Measurements from ENCODE around the gene ATG7. TPM values are rescaled to one million over a fixed set of nuclear protein-coding genes. Genes with fewer than 3 reads are reported as not detected.
A peak's percentile ranks its signal among the peaks of the same experiment; 100 is the strongest.
"Not testable (repeated sequence)": the region's sequence is repeated elsewhere in the genome, so short reads cannot be mapped to it uniquely, and the experiment has no call there.

ATG7 gene
- total RNA-seq, 1 donor: 97.9 TPM

DNA sequence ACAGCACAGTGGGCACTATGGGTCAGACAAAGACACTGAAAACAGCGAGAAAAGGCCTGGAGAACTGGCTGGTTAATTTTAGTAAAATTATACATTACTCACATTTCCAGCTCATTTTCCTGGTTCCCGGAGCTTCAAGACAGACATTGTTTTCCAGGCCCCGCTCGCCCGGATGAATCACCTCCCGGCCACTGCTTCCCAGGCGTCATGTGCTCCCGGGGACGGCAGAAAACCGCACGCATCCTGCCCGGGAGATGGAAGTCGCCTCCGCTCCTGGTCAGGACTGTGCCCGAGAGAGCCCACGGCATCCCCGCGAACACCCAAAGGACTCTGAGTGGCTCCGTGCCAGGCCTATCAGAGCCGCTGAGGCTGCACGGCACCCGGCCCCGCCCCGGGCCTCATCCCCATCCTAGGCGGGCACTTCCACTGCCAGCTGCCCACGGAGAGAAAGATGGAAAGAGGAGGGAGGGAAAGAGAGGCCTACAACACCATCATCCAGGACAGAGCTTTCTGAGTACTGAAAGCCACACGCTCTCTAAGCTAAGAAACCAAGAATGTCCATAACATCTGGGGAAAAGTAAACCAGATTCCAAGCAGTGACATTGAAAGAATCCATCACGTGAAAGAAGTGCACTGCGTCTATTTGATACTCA, 296.4 kb downstream of the ATG7 start:
- H3K4me3 ChIP-seq (ENCODE audit: low read depth, low read length): peak overlapping the region; percentile 51
- TF ChIP-seq, protein P1, sequence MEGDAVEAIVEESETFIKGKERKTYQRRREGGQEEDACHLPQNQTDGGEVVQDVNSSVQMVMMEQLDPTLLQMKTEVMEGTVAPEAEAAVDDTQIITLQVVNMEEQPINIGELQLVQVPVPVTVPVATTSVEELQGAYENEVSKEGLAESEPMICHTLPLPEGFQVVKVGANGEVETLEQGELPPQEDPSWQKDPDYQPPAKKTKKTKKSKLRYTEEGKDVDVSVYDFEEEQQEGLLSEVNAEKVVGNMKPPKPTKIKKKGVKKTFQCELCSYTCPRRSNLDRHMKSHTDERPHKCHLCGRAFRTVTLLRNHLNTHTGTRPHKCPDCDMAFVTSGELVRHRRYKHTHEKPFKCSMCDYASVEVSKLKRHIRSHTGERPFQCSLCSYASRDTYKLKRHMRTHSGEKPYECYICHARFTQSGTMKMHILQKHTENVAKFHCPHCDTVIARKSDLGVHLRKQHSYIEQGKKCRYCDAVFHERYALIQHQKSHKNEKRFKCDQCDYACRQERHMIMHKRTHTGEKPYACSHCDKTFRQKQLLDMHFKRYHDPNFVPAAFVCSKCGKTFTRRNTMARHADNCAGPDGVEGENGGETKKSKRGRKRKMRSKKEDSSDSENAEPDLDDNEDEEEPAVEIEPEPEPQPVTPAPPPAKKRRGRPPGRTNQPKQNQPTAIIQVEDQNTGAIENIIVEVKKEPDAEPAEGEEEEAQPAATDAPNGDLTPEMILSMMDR (IDR thresholded peaks at IDR 0.05; ENCODE audit: insufficient read depth, low read length): no peak
- DNase-seq (ENCODE audit: low read depth): peak; percentile 92

DNA sequence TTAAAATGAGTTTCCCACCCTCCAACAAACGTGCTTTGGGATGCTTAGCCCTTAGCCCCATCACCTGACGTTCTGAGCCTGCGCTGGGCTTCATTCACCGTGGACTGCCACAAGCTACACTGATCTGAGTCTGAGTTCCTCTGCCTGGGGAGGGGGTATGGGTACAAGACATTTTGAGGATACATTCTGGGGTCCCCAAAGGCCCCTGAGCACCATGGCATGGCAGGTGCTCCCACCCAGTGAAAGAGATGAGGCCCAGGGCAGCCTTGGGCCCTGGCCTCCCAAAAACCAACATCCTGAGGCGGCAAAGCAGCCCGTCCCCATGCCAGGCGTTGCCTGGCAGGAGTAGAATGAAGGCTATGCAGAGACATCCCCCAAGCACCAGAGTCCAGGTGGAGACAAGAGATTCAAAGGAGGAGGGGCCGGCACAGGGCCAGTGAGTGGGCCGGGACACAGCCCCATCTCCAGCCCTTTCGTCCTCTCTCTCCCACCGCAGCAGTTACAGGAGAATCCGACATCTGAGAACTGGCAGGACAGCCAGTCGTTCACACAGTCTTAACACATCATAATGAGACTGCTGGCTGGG, 297.1 kb downstream of the ATG7 start:
- DNase-seq (ENCODE audit: low read depth): no peak
- TF ChIP-seq, protein P1 (IDR thresholded peaks at IDR 0.05; ENCODE audit: insufficient read depth, low read length): no peak
- H3K4me3 ChIP-seq (ENCODE audit: low read depth, low read length): no peak overlapping the region

DNA sequence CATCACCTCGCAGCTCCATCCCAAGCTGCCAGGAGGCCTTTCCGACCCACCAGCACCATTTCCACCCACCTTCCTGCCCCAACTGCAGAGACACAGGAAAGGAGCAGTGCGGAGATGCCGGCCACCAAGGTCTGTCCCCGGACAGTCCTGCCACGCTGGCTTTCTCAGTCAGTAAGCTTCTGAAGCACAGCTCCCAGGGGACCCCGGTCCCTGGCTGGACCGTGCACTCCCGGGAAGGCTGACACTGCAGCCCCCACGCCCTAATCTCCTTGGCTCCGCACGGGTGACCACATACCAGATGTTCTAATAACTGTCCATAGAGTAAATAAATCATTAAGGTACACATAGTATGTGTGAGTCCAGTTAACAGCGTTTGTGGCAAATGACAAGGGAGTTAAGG, 298.1 kb downstream of the ATG7 start:
- no peak overlapping the region for H3K4me3 ChIP-seq (ENCODE audit: low read depth, low read length)
- no peak for DNase-seq (ENCODE audit: low read depth)
- TF ChIP-seq, protein P1 (IDR thresholded peaks at IDR 0.05; ENCODE audit: insufficient read depth, low read length): no peak

- DNase-seq (ENCODE audit: low read depth): peak; percentile 27
- no peak overlapping the region for H3K4me3 ChIP-seq (ENCODE audit: low read depth, low read length)
- TF ChIP-seq, protein P1 (IDR thresholded peaks at IDR 0.05; ENCODE audit: insufficient read depth, low read length): no peak
Observed at GRCh38 chr3:11570789-11571495, 298.7 kb downstream of the ATG7 start.

GRCh38 chr3:11572660-11573059, 300.5 kb downstream of the ATG7 start:
- H3K4me3 ChIP-seq (ENCODE audit: low read depth, low read length): not testable (repeated sequence)

DNA sequence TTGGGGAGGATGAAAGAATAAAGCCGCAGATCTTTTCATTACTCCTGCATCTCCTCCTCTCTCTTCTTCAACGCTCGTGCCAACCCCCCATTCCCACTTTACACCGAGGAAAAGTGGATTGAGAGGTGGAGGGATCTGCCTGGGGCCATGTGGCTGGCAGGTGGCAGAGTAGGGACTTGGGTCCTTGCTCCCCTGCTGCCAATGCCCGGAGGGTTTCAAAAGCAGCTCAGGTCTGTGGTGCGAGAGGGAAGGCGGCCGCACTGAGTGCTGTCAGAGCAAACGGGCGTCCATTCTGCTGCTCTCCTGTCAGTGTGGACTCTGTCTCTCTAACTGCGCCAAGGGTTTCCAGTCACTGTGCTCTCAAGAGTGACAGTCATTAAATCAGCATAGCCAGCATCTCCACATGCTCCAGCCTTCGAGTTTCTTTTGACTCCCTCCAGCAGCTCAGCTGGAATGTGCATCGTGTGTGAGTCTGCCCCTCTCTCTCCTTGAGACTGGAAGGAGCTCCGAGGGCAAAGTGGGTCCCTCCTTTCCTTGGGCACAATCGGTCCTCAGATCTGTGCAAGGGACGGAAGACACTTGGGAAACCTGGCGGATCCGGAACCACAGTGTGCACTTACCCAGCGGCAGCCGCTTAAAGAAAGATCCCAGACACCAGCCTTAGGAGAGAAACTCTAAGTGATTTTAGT, 302.9 kb downstream of the ATG7 start:
- TF ChIP-seq, protein P1 (IDR thresholded peaks at IDR 0.05; ENCODE audit: insufficient read depth, low read length): no peak
- no peak for DNase-seq (ENCODE audit: low read depth)
- no peak overlapping the region for H3K4me3 ChIP-seq (ENCODE audit: low read depth, low read length)

More at GRCh38 chr3:11572660-11573059, 300.5 kb downstream of the ATG7 start:
- not testable (repeated sequence) for DNase-seq (ENCODE audit: low read depth)

DNA sequence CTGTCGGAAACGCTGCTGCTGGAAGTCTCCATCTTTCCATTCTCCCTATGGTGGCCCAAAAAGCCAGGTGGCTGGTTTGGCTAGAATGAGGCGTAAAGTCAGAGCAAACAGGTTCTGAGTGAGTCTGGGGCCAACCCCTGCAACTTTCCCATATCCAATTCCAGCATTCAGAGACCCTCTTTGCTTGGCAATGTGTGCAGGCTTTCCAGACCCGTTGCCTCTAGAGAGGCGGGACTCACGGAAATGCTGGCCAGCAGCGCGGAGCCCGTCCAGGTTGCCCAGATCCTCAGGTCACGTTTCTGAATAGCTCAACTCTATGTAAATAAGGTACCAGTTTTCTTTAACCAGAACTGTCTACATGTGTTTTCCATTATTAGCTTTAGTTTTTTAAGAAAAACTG, 303.5 kb downstream of the ATG7 start:
- no peak overlapping the region for H3K4me3 ChIP-seq (ENCODE audit: low read depth, low read length)
- no peak for DNase-seq (ENCODE audit: low read depth)
- TF ChIP-seq, protein P1 (IDR thresholded peaks at IDR 0.05; ENCODE audit: insufficient read depth, low read length): no peak
